Right atrium auricular region (tissue), 2 donors: ENCODE results near the gene IL1A. TPM values are rescaled to one million over a fixed set of nuclear protein-coding genes. Genes with fewer than 3 reads are reported as not detected.

Source experiments
- DNase-seq: peaks from one replicate; pipeline ENCODE4 v3.0.0-alpha.2; 2019; ENCODE audit warnings: low spot score
- H3K27ac ChIP-seq, 2 donors: fragments of 200-600 bp; sonication (generic); 1 replicate in 1 of 2; 2 replicates in 1 of 2; pipeline ENCODE4 v1.5.1; 2016 to 2019
- H3K27me3 ChIP-seq, 2 donors: fragments of 200-600 bp; sonication (generic); one replicate each; pipeline versions ENCODE4 v1.5.1 to v1.6.0; 2017 to 2019
- H3K36me3 ChIP-seq: fragments of 200-600 bp; sonication (generic); one replicate; pipeline ENCODE4 v1.5.1; 2016
- H3K4me1 ChIP-seq, 2 donors: fragments of 200-600 bp; sonication (generic); one replicate each; pipeline versions ENCODE4 v1.5.1 to v1.6.0; 2017 to 2019
- H3K4me3 ChIP-seq, 2 donors: fragments of 200-600 bp; sonication (generic); 1 replicate in 1 of 2; 2 replicates in 1 of 2; pipeline ENCODE4 v1.5.1; 2017 to 2019; ENCODE audit warnings: mild to moderate bottlenecking in 1 of 2, moderate library complexity in 1 of 2
- H3K9me3 ChIP-seq, 2 donors: fragments of 200-600 bp; sonication (generic); one replicate each; pipeline ENCODE4 v1.5.1; 2019
- CTCF ChIP-seq, 2 donors: fragments of 200-600 bp; sonication (generic); IDR thresholded peaks; one replicate each; pipeline ENCODE4 v1.5.1; 2019; ENCODE audit warnings: antibody characterized with exemption in 2 of 2
- total RNA-seq, 2 donors: library from RNA; depleted of rRNA; stranded (reverse); fragments of >200 nt; gene quantifications; one replicate each; pipeline ENCODE4 v1.1.0, GENCODE V29; 2016

Gene IL1A
- total RNA-seq, 2 donors from 2014 or later: not detected

- Histone ChIP-seq H3K27ac (no peak overlapping the region), H3K9me3 (no peaks in the 10 kb centered on the region), H3K4me3 (no peak overlapping the region), H3K4me1 (no peaks in the 10 kb centered on the region), H3K36me3 (no peaks in the 10 kb centered on the region), H3K27me3 (no peaks in the 10 kb centered on the region)
- TF ChIP-seq CTCF (IDR thresholded peaks at IDR 0.05): peak; percentile 47 to 91
- no peak for DNase-seq
Measured at GRCh38 chr2:112749755-112750559, 34.3 kb downstream of the IL1A start.

DNA sequence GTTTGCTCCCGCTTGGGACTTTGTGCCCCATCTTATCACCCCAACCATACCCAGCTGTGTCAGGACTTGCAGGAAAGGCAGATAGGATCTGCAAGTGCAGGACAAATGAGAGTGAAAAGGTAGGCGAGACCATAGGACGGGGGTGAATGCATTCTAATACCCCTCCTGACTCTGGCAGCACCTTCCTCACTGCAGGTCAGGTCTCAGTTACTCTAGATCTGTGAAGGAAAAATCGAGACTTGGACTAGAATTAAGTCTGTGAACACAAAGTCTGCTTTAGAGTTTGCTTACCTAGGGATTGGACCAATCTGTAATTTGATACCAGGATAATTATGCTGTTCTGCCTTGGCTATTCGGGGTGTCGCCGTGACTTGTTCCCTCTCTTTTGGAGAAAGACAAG lies 43.8 kb downstream of the IL1A start:
- no peaks in the 10 kb centered on the region for H3K36me3 ChIP-seq
- H3K4me1 ChIP-seq: no peaks in the 10 kb centered on the region
- DNase-seq: no peak
- H3K9me3 ChIP-seq: no peaks in the 10 kb centered on the region
- H3K4me3 ChIP-seq: no peak overlapping the region
- TF ChIP-seq CTCF (IDR thresholded peaks at IDR 0.05): no peak
- H3K27me3 ChIP-seq: no peaks in the 10 kb centered on the region
- no peak overlapping the region for H3K27ac ChIP-seq

DNA sequence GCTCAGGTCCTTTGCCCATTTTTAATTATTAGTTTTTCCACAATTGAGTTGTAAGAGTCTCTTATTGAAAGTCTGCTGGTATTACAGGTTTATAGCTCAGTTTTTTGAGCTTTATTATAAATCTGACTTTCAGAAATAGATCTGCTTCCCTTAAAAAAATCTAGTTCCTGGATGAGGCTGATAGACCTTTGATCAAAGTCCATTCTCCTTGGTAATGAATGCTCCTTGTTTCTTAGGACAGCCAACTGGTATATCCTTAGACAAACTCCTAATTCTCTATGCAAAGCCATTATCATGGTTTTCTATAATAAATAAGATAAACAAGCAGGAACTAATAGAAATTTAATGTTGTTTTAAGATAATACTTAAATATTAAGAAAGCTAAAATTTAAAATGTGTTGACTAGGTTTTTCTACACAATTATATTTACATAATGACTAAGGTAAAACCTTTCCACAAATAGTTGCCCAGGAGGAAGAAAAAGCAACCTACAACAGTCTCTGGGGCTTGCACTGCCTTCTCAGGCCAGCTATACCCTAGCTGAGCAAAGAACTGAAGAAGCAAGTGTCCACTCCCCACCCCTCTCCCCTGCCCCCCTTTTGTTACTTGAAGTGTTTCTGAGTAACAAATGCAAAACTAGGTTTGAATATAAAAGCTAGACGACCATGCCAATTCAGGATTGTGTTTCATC lies 46.6 kb downstream of the IL1A start:
- Histone ChIP-seq H3K27ac (no peak overlapping the region), H3K4me3 (no peak overlapping the region), H3K36me3 (no peaks in the 10 kb centered on the region), H3K27me3 (no peaks in the 10 kb centered on the region), H3K4me1 (no peaks in the 10 kb centered on the region), H3K9me3 (no peaks in the 10 kb centered on the region)
- no peak for DNase-seq
- no peak for TF ChIP-seq CTCF (IDR thresholded peaks at IDR 0.05)

- Histone ChIP-seq H3K27ac (no peak overlapping the region), H3K9me3 (no peaks in the 10 kb centered on the region), H3K4me3 (no peak overlapping the region), H3K27me3 (no peaks in the 10 kb centered on the region), H3K4me1 (no peaks in the 10 kb centered on the region), H3K36me3 (no peaks in the 10 kb centered on the region)
- no peak for TF ChIP-seq CTCF (IDR thresholded peaks at IDR 0.05)
- no peak for DNase-seq
Measured at GRCh38 chr2:112733871-112734270, 50.4 kb downstream of the IL1A start.

GRCh38 chr2:112733456-112733855 lies 50.8 kb downstream of the IL1A start:
- H3K27me3 ChIP-seq: no peaks in the 10 kb centered on the region

More at GRCh38 chr2:112733456-112733855, 50.8 kb downstream of the IL1A start:
- no peak overlapping the region for H3K4me3 ChIP-seq
- DNase-seq: no peak
- no peaks in the 10 kb centered on the region for H3K4me1 ChIP-seq
- H3K9me3 ChIP-seq: no peaks in the 10 kb centered on the region
- H3K27ac ChIP-seq: no peak overlapping the region
- TF ChIP-seq CTCF (IDR thresholded peaks at IDR 0.05): no peak
- H3K36me3 ChIP-seq: no peaks in the 10 kb centered on the region
